Body of pancreas (tissue), 4 donors: ENCODE results near the gene SETBP1.

Experiments used
- CTCF ChIP-seq, 7 experiments: fragments of 450-650 bp in 4 of 7; fragments of 200-600 bp in 3 of 7; sonication (generic) in 3 of 7; IDR thresholded peaks; one replicate each; pipeline ENCODE4 v1.5.1; 2016 to 2019; ENCODE audit warnings: antibody characterized with exemption in 7 of 7
- POLR2A ChIP-seq, 3 donors: fragments of 450-650 bp; IDR thresholded peaks; one replicate each; pipeline ENCODE4 v1.6.1; 2016; ENCODE audit warnings: antibody characterized with exemption in 3 of 3, mild to moderate bottlenecking in 2 of 3

GRCh38 chr18:44885507-44885906 lies 204.8 kb downstream of the SETBP1 start:
- no peak for TF ChIP-seq CTCF (IDR thresholded peaks at IDR 0.05)
- TF ChIP-seq POLR2A (IDR thresholded peaks at IDR 0.05): no peak
